Esophagus mucosa (tissue), 1 donor: ENCODE data around the gene TRIM60. TPM values are rescaled to one million over a fixed set of nuclear protein-coding genes. Genes with fewer than 3 reads are reported as not detected.
"Not testable (repeated sequence)": the region's sequence is repeated elsewhere in the genome, so short reads cannot be mapped to it uniquely, and the experiment has no call there.

Experiments used
- ATAC-seq: fragments of 200-7000 bp; cut with Tn5 transposase; one replicate; pipeline ENCODE4 v1.9.1; 2020
- total RNA-seq: library from RNA; stranded (reverse); gene quantifications from one replicate; pipeline ENCODE4 v1.2.4, GENCODE V29; 2023
- donor health status: DM: yes; HTN: yes; CAD: no.

TRIM60 gene
- total RNA-seq, 1 donor from 2014 or later: not detected

DNA sequence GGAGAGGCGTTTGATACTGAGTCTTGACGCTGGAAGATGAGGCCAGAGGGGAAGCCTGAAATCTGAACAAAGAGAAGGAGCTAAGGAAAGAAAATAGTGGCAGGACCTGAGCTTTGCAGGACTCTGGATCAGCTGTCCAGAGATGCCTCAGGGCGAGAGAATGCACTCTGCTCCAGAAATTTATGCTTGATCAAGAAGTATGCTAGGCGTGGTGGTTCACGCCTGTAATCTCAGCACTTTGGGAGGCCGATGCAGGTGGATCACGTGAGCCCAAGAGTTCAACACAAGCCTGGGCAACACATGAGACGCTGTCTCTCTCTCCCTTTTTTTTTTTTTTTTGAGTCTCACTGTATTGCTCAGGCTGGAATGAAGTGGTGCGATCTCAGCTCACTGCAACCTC is 23.8 kb downstream of the TRIM60 start:
- ATAC-seq: no peak

GRCh38 chr4:165058666-165059065 is 26.9 kb downstream of the TRIM60 start:
- ATAC-seq: no peak

- no peak for ATAC-seq
Observed at GRCh38 chr4:165059386-165059785, 27.6 kb downstream of the TRIM60 start.

DNA sequence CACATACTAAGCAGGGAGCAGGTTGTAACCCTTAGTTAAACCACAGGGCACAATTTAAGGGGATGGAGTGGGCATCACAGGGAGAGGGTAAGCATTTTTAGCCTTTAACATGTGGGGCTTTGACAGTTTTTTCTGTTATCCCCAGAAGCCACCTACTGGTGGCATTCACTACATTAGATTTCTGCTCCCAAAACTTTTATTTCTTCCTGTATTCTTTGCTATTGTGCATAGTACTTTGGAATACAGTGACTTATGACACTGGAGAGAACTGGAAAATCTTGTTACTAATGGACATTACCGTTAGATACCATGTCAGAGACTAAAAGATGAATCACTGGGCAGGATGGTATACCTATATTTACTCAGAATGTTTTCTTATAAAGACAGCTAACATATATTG is 29.1 kb downstream of the TRIM60 start:
- ATAC-seq: peak; percentile 54

DNA sequence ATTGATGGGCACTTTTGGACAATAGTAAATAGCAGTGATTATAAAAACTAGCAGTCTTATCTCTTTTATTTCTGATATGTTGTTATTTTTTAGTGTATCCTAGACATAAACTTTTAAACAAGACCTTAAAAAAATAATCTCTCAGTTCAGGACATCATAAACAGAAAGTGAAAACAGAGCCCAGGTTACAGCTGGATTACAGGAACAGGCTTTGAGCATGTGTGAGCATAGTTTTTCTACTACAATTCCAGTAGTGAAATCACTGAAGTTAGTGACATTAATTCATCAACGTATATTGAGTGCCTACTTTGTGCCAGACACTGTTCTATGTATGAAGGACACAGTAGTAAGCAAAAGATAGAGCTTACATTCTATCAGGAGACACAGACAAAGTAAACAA is 38.8 kb downstream of the TRIM60 start:
- no peak for ATAC-seq

DNA sequence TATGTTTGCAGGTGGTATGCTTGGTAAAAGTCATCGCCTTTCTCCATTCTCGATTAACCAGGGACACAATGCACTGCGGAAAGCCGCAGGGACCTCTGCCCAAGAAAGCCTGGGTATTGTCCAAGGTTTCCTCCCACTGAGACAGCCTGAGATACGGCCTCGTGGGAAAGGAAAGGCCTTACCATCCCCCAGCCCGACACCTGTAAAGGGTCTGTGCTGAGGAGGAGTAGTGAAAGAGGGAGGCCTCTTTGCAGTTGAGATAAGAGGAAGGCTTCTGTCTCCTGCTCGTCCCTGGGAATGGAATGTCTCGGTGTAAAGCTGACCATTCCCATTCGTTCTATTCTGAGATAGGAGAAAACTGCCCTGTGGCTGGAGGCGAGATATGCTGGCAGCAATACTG is 41.5 kb downstream of the TRIM60 start:
- ATAC-seq: not testable (repeated sequence)

DNA sequence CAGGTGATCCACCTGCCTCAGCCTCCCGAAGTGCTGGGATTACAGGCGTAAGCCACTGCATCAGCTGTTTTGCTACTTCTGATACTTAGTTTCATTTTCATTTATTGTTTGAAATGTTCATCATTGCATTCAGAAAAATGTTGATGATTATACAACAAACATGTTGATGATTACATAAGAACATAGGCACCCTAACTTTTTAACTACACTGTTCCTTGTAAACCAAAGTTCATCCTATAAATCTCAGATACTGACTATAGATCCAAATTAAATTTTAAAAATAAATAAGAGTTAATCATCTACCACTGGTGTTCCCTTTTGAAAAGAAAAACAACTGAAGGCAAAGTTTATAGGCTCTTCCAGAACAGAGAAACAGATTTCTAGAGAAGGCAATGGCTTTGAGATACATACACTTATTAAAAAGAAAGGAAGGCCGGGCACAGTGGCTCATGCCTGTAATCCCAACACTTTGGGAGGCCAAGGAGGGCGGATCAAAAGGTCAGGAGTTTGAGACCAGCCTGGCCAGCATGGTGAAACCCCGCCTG is 45.3 kb downstream of the TRIM60 start:
- ATAC-seq: no peak

DNA sequence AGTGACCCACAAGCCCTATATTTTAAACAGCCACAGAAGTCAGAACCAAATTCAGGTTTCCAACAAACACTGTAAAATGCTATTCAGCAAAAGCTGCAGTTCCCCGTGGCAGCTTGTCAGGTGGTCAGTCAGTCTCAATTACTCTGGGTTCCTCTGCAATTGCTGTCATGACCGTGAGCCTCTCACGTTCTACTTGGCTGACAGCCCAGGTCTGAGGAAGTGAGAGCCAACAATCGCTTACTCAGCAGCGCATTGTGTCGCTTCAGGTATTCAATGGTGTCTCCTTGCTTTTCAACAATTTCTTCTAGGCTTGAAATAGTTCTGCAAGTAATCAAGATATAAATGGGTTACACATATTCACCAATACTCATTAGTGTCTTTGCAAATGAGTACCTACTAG is 47.7 kb downstream of the TRIM60 start:
- ATAC-seq: no peak

DNA sequence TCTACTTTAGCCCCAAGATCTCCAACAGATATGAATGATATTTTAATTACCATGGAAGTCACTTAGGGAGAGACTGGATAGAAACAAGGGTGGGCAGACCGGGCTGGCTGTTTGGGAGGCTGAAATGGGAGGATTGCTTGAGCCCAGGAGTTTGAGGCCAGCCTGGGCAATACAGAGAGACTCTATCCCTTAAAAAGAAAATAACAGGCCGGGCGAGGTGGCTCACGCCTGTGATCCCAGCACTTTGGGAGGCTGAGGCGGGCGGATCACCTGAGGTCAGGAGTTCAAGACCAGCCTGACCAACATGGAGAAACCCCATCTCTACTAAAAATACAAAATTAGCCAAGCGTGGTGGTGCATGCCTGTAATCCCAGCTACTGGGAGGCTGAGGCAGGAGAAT is 53.0 kb downstream of the TRIM60 start:
- ATAC-seq: not testable (repeated sequence)

GRCh38 chr4:165085946-165086345 is 54.1 kb downstream of the TRIM60 start:
- ATAC-seq: peak; percentile 65

DNA sequence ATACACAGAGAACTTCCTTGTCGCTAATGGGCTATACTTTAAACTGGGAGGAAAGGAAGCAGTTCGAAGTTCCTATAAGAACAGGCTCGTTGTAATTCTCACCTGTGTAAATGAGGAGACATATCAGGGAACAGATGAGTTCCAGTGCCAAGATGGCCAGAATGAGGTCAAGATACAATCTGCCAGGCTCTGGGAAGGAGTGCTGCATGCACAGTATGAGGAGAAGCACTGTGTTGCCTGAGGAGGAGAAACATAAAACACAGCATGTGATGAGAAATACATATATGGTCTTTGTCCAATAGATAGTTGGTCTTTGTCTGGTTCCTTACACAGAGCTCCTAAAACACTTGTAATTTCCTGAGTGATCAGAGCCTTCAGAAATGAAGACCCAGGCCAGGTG is 56.6 kb downstream of the TRIM60 start:
- no peak for ATAC-seq

Other genes with a start within 250 kb of the TRIM60 start
- gene APELA, start 154.8 kb upstream of the TRIM60 start, total RNA-seq: not detected
- gene TRIM61, start 54.3 kb upstream of the TRIM60 start, total RNA-seq: not detected
- not detected for gene TRIM75, start 21.9 kb downstream of the TRIM60 start, total RNA-seq
- 6.4 TPM for gene TMEM192, start 80.9 kb downstream of the TRIM60 start, total RNA-seq
- gene KLHL2, start 175.6 kb downstream of the TRIM60 start, total RNA-seq: 26.7 TPM